ENCODE measurements around the gene TMEM178A.

DNA sequence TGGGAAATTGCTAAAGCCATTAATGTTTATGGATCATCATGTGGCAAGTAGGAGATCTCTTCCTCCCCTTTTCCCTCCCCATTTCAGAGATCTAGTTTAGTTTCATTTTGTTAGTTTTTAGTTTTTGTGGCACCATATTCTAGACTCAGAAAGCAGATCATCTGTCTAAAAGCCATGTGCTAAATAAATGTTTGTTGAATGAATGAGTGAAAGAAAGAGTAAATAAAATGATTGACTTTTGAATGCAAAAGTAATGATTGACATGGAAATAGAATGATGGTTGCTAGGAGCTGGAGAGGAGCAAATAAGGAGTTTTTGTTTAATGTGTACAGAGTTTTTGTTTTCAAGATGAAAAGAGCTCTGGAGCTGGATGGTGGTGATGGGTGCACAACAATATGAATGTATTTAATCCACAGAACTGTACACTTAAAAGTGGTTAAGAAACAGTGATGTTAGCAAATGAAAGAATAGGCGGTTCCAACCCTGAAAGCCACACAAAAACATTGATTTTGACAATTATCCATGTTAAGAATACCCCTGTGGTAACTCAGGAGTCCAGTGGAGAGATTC lies 23.6 kb downstream of the TMEM178A start:
- TF ChIP-seq, protein P1, sequence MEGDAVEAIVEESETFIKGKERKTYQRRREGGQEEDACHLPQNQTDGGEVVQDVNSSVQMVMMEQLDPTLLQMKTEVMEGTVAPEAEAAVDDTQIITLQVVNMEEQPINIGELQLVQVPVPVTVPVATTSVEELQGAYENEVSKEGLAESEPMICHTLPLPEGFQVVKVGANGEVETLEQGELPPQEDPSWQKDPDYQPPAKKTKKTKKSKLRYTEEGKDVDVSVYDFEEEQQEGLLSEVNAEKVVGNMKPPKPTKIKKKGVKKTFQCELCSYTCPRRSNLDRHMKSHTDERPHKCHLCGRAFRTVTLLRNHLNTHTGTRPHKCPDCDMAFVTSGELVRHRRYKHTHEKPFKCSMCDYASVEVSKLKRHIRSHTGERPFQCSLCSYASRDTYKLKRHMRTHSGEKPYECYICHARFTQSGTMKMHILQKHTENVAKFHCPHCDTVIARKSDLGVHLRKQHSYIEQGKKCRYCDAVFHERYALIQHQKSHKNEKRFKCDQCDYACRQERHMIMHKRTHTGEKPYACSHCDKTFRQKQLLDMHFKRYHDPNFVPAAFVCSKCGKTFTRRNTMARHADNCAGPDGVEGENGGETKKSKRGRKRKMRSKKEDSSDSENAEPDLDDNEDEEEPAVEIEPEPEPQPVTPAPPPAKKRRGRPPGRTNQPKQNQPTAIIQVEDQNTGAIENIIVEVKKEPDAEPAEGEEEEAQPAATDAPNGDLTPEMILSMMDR (conservative IDR thresholded peaks at IDR 0.05; ENCODE audit: low read depth, low read length): no peak
- TF ChIP-seq POLR2A (IDR thresholded peaks at IDR 0.05; ENCODE audit: low read depth, low read length) (no peak), SMC3 (IDR thresholded peaks at IDR 0.05; ENCODE audit: low read depth, low read length) (no peak), MXI1 (IDR thresholded peaks at IDR 0.05; ENCODE audit: borderline replicate concordance, low read depth, low read length) (no peak), RCOR1 (IDR thresholded peaks at IDR 0.05; ENCODE audit: insufficient replicate concordance, low read length) (no peak), RFX5 (IDR thresholded peaks at IDR 0.05; ENCODE audit: low read depth, low read length) (no peak), MAFK (IDR thresholded peaks at IDR 0.05; ENCODE audit: low read depth, low read length) (no peak), CEBPB (IDR thresholded peaks at IDR 0.05; ENCODE audit: low read depth, low read length) (no peak), NFE2L2 (IDR thresholded peaks at IDR 0.05; ENCODE audit: low read depth, low read length) (no peak), RAD21 (IDR thresholded peaks at IDR 0.05; ENCODE audit: low read length) (no peak), CHD1 (IDR thresholded peaks at IDR 0.05; ENCODE audit: low read depth, low read length) (no peak)
- TF ChIP-seq, protein P2, sequence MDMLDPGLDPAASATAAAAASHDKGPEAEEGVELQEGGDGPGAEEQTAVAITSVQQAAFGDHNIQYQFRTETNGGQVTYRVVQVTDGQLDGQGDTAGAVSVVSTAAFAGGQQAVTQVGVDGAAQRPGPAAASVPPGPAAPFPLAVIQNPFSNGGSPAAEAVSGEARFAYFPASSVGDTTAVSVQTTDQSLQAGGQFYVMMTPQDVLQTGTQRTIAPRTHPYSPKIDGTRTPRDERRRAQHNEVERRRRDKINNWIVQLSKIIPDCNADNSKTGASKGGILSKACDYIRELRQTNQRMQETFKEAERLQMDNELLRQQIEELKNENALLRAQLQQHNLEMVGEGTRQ (IDR thresholded peaks at IDR 0.05; ENCODE audit: low read depth, low read length): no peak
- TF ChIP-seq, protein P3, sequence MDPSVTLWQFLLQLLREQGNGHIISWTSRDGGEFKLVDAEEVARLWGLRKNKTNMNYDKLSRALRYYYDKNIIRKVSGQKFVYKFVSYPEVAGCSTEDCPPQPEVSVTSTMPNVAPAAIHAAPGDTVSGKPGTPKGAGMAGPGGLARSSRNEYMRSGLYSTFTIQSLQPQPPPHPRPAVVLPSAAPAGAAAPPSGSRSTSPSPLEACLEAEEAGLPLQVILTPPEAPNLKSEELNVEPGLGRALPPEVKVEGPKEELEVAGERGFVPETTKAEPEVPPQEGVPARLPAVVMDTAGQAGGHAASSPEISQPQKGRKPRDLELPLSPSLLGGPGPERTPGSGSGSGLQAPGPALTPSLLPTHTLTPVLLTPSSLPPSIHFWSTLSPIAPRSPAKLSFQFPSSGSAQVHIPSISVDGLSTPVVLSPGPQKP (IDR thresholded peaks at IDR 0.05; ENCODE audit: borderline replicate concordance, low read depth, low read length): no peak

Data from IMR-90 (cell line).